ENCODE results near the gene TCP11L2.
"Not testable (repeated sequence)": the region's sequence is repeated elsewhere in the genome, so short reads cannot be mapped to it uniquely, and the experiment has no call there.

The TCP11L2 gene

GRCh38 chr12:106285982-106286381 lies 16.6 kb upstream of the TCP11L2 start:
- no peak for DNase-seq

GRCh38 chr12:106286576-106287162 lies 15.9 kb upstream of the TCP11L2 start:
- not testable (repeated sequence) for DNase-seq

GRCh38 chr12:106287364-106287763 lies 15.2 kb upstream of the TCP11L2 start:
- DNase-seq: no peak

GRCh38 chr12:106288101-106288493 lies 14.4 kb upstream of the TCP11L2 start:
- no peak for DNase-seq

GRCh38 chr12:106288494-106289195 lies 13.9 kb upstream of the TCP11L2 start:
- DNase-seq: no peak

GRCh38 chr12:106289196-106289681 lies 13.3 kb upstream of the TCP11L2 start:
- no peak for DNase-seq

- DNase-seq: no peak
These were observed 11.9 kb upstream of the TCP11L2 start for GRCh38 chr12:106290666-106291065.

GRCh38 chr12:106291342-106291741 lies 11.2 kb upstream of the TCP11L2 start:
- DNase-seq: no peak

GRCh38 chr12:106292339-106292738 lies 10.2 kb upstream of the TCP11L2 start:
- DNase-seq: no peak

- DNase-seq: no peak
These were observed 6.2 kb upstream of the TCP11L2 start for GRCh38 chr12:106296179-106296877.

GRCh38 chr12:106297075-106297474 lies 5.5 kb upstream of the TCP11L2 start:
- DNase-seq: no peak

- no peak for DNase-seq
These were observed 4.9 kb upstream of the TCP11L2 start for GRCh38 chr12:106297681-106298080.

- DNase-seq: no peak
These were observed 3.2 kb upstream of the TCP11L2 start for GRCh38 chr12:106299202-106299774.

- no peak for DNase-seq
These were observed 1.8 kb upstream of the TCP11L2 start for GRCh38 chr12:106300761-106301160.

- no peak for DNase-seq
These were observed 1.3 kb upstream of the TCP11L2 start for GRCh38 chr12:106301241-106301610.

GRCh38 chr12:106301611-106302321 lies 767 bp upstream of the TCP11L2 start:
- peak; percentile 43 for DNase-seq

- peak; percentile 77 for DNase-seq
These were observed 778 bp downstream of the TCP11L2 start for GRCh38 chr12:106303202-106303820.

- no peak for DNase-seq
These were observed 1.5 kb downstream of the TCP11L2 start for GRCh38 chr12:106304001-106304421.

GRCh38 chr12:106304797-106305196 lies 2.3 kb downstream of the TCP11L2 start:
- no peak for DNase-seq

GRCh38 chr12:106305376-106305775 lies 2.8 kb downstream of the TCP11L2 start:
- no peak for DNase-seq

- no peak for DNase-seq
These were observed 4.6 kb downstream of the TCP11L2 start for GRCh38 chr12:106307181-106307580.

- DNase-seq: no peak
These were observed 5.6 kb downstream of the TCP11L2 start for GRCh38 chr12:106308121-106308520.

GRCh38 chr12:106308611-106309010 lies 6.1 kb downstream of the TCP11L2 start:
- DNase-seq: no peak

Measured in activated CD4-positive, alpha-beta T cell treated with anti-CD3 and anti-CD28 coated beads for 1 hour (primary cell).